ENCODE data around the gene DCTN1.

DNA sequence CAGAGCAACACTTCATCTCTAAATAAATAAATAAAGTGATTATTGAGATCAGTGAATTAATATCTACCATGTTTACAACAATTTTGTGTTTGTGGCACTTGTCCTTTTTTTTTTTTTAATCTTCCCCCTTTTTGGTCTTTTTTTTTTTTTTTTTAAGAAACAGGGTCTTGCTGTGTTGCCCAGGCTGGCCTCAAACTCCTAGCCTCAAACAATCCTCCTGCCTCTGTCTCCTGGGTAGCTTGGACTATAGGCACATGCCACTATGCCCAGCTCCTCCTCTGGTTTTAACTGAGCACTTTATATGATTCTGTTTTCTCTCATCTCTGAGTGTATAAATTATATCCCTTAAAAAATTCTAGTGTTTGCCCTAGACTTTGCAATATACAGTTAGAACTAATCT is 67.2 kb downstream of the DCTN1 start:
- TF ChIP-seq SUZ12 (IDR thresholded peaks at IDR 0.05) (no peak), SP1 (IDR thresholded peaks at IDR 0.05) (no peak), ELF4 (IDR thresholded peaks at IDR 0.05) (no peak), HDGF (IDR thresholded peaks at IDR 0.05; ENCODE audit: borderline replicate concordance) (no peak), TARDBP (IDR thresholded peaks at IDR 0.05) (no peak), CTBP1 (IDR thresholded peaks at IDR 0.05; ENCODE audit: borderline replicate concordance) (no peak), FOXK2 (IDR thresholded peaks at IDR 0.05) (no peak), BHLHE40 (IDR thresholded peaks at IDR 0.05; ENCODE audit: borderline replicate concordance) (no peak), ZNF384 (IDR thresholded peaks at IDR 0.05) (no peak), NFRKB (IDR thresholded peaks at IDR 0.05) (no peak), FOXM1 (IDR thresholded peaks at IDR 0.05; ENCODE audit: borderline replicate concordance) (no peak), LEF1 (IDR thresholded peaks at IDR 0.05; ENCODE audit: borderline replicate concordance) (no peak)
- TF ChIP-seq, protein P1, sequence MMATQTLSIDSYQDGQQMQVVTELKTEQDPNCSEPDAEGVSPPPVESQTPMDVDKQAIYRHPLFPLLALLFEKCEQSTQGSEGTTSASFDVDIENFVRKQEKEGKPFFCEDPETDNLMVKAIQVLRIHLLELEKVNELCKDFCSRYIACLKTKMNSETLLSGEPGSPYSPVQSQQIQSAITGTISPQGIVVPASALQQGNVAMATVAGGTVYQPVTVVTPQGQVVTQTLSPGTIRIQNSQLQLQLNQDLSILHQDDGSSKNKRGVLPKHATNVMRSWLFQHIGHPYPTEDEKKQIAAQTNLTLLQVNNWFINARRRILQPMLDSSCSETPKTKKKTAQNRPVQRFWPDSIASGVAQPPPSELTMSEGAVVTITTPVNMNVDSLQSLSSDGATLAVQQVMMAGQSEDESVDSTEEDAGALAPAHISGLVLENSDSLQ (IDR thresholded peaks at IDR 0.05), result no peak
